ENCODE data around the gene CAP1. TPM values are rescaled to one million over a fixed set of nuclear protein-coding genes. Genes with fewer than 3 reads are reported as not detected.

CAP1 gene
- polyA plus RNA-seq, 3 donors, result 400 to 941 (median 876) TPM

DNA sequence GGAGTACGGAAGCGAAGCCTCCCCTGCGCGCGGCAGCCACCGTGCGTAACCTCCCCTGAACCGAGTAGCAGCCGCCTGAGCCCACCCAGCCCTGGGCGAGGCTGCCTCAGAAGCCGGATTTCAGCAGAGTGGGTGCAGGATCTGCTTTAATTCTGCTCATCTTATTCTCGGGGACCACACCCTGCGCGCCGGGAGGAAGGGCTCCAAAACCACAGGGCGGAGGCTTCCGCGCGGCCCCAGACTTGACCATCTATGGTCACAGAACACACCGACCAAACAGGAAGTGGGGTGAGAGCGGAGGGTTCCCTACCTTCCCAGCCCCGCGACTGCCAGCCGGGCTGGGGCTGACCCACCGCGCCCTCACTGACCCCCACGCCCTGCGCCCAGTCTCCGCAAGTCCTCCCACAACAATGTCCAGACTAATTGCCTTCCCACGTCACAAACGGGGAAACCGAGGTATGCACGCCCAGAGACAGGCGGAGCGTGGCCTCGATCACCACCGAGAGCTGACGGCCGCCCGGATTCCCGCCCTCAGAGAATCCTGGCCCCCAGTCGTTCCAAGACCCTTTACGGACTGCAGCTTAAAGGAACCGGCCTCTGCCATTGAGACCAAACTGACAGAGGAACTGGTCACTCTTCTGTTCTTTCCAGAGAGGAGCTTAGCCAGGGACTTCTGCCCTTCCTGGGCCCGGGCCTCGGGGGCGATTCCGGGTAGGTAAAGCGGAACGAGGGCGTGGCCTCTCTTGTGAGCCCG, 595 bp upstream of the CAP1 start:
- H3K9ac ChIP-seq (ENCODE audit: insufficient read depth, low read length, poor library complexity, severe bottlenecking), result peak overlapping the region; percentile 93
- H3K27me3 ChIP-seq (ENCODE audit: control insufficient read depth in 2 of 2, insufficient read depth in 2 of 2, low read length in 2 of 2), result no peaks in the 10 kb centered on the region
- peak overlapping the region; percentile 73 to 99 (median 89) for H3K4me3 ChIP-seq (replicated peaks in 1 of 3; ENCODE audit: low read depth in 2 of 3, low read length in 3 of 3)
- Mint-ChIP-seq H3K4me1 (peaks cover 77% of the 10 kb centered on the region), H3K36me3 (peaks cover 11 to 18% of the 10 kb centered on the region in 2 donors), H3K4me3 (peak overlapping the region; percentile 94 to 99), H3K27ac (peak overlapping the region; percentile 99 to 100 (median 100)), H3K9me3 (peaks cover 0 to 2% (median 0%) of the 10 kb centered on the region in 7 donors), H3K27me3 (ENCODE audit: low read depth in 3 of 3) (peaks cover 0 to 4% (median 1%) of the 10 kb centered on the region in 3 donors)
- peak; percentile 77 to 89 (median 85) for DNase-seq
- WGBS (ENCODE audit: insufficient coverage), result under 1% methylated on average over 43 of the region's 52 CpGs
- H3K4me2 ChIP-seq (replicated peaks; ENCODE audit: extremely low read depth, low read length, poor library complexity, severe bottlenecking), result peak overlapping the region; percentile 96
- H3K4me1 ChIP-seq (ENCODE audit: control insufficient read depth in 1 of 2, insufficient read depth in 2 of 2, low read length in 2 of 2), result peaks cover 85 to 87% of the 10 kb centered on the region in 2 donors
- peaks cover 53% of the 10 kb centered on the region for H3K79me2 ChIP-seq (ENCODE audit: insufficient read depth, low read length)
- TF ChIP-seq, protein P1, sequence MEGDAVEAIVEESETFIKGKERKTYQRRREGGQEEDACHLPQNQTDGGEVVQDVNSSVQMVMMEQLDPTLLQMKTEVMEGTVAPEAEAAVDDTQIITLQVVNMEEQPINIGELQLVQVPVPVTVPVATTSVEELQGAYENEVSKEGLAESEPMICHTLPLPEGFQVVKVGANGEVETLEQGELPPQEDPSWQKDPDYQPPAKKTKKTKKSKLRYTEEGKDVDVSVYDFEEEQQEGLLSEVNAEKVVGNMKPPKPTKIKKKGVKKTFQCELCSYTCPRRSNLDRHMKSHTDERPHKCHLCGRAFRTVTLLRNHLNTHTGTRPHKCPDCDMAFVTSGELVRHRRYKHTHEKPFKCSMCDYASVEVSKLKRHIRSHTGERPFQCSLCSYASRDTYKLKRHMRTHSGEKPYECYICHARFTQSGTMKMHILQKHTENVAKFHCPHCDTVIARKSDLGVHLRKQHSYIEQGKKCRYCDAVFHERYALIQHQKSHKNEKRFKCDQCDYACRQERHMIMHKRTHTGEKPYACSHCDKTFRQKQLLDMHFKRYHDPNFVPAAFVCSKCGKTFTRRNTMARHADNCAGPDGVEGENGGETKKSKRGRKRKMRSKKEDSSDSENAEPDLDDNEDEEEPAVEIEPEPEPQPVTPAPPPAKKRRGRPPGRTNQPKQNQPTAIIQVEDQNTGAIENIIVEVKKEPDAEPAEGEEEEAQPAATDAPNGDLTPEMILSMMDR (IDR thresholded peaks at IDR 0.05), result no peak
- peak overlapping the region; percentile 81 for H2AFZ ChIP-seq (ENCODE audit: insufficient read depth, low read depth, low read length, poor library complexity, severe bottlenecking)
- peak overlapping the region; percentile 94 to 99 for H3K27ac ChIP-seq (ENCODE audit: low read depth in 1 of 2, low read length in 2 of 2)
- peaks cover 0 to 1% of the 10 kb centered on the region in 2 donors for H3K36me3 ChIP-seq (replicated peaks in 1 of 2; ENCODE audit: control insufficient read depth in 1 of 2, insufficient read depth in 2 of 2, low read length in 2 of 2)
- intact Hi-C loops (cut with micrococcal nuclease), result loop anchor here (5.0 to 10.0 kb wide), 3 partner anchors 37 to 153 kb away; no protein-coding TSS in a partner anchor
- peaks cover 43% of the 10 kb centered on the region for H4K20me1 ChIP-seq (ENCODE audit: insufficient read depth, low read length)
- no peaks in the 10 kb centered on the region for H3K9me3 ChIP-seq (replicated peaks in 1 of 2; ENCODE audit: control insufficient read depth in 1 of 2, insufficient read depth in 1 of 2, low read length in 2 of 2)

GRCh38 chr1:40041466-40041838, 923 bp downstream of the CAP1 start:
- Histone ChIP-seq H3K4me1 (ENCODE audit: control insufficient read depth in 1 of 2, insufficient read depth in 2 of 2, low read length in 2 of 2) (peaks cover 84 to 87% of the 10 kb centered on the region in 2 donors), H3K4me3 (replicated peaks in 1 of 3; ENCODE audit: low read depth in 2 of 3, low read length in 3 of 3) (peak overlapping the region; percentile 82 to 99 (median 89)), H4K20me1 (ENCODE audit: insufficient read depth, low read length) (peaks cover 58% of the 10 kb centered on the region), H3K27me3 (ENCODE audit: control insufficient read depth in 2 of 2, insufficient read depth in 2 of 2, low read length in 2 of 2) (no peaks in the 10 kb centered on the region), H3K4me2 (replicated peaks; ENCODE audit: extremely low read depth, low read length, poor library complexity, severe bottlenecking) (peak overlapping the region; percentile 96), H3K9ac (ENCODE audit: insufficient read depth, low read length, poor library complexity, severe bottlenecking) (peak overlapping the region; percentile 93), H3K9me3 (replicated peaks in 1 of 2; ENCODE audit: control insufficient read depth in 1 of 2, insufficient read depth in 1 of 2, low read length in 2 of 2) (no peaks in the 10 kb centered on the region), H3K27ac (ENCODE audit: low read depth in 1 of 2, low read length in 2 of 2) (peak overlapping the region; percentile 94 to 99), H3K79me2 (ENCODE audit: insufficient read depth, low read length) (peaks cover 64% of the 10 kb centered on the region), H3K36me3 (replicated peaks in 1 of 2; ENCODE audit: control insufficient read depth in 1 of 2, insufficient read depth in 2 of 2, low read length in 2 of 2) (peaks cover 3 to 16% of the 10 kb centered on the region in 2 donors), H2AFZ (ENCODE audit: insufficient read depth, low read depth, low read length, poor library complexity, severe bottlenecking) (peak overlapping the region; percentile 81)
- WGBS (ENCODE audit: insufficient coverage), result 45% methylated on average over 5 of the region's 5 CpGs
- Mint-ChIP-seq H3K27me3 (ENCODE audit: low read depth in 3 of 3) (peaks cover 0 to 4% (median 1%) of the 10 kb centered on the region in 3 donors), H3K4me3 (peak overlapping the region; percentile 94 to 99), H3K4me1 (peaks cover 83% of the 10 kb centered on the region), H3K27ac (peak overlapping the region; percentile 99 to 100 (median 100)), H3K9me3 (peaks cover 0 to 2% (median 0%) of the 10 kb centered on the region in 7 donors), H3K36me3 (peaks cover 17 to 29% of the 10 kb centered on the region in 2 donors)
- TF ChIP-seq, protein P1 (IDR thresholded peaks at IDR 0.05), result no peak
- intact Hi-C loops (cut with micrococcal nuclease), result loop anchor here in 1 of 2 donors (5.0 kb wide), 1 partner anchor 36 kb away; no protein-coding TSS in a partner anchor
- DNase-seq, result no peak

Measured in CD14-positive monocyte (primary cell).